ENCODE results near the gene TSC2. TPM values are rescaled to one million over a fixed set of nuclear protein-coding genes. Genes with fewer than 3 reads are reported as not detected.
A peak's percentile ranks its signal among the peaks of the same experiment; 100 is the strongest.

The TSC2 gene
- total and polyA plus RNA-seq, 2 of the 13 experiments (the other 11 are each of a cell fraction or from before 2014, with no cell fraction given) = 19.6 to 40.4 TPM

- TF ChIP-seq ZNF574 (CRISPR knock-in tag; IDR thresholded peaks at IDR 0.05) = no peak
- TF ChIP-seq ARNTL (CRISPR knock-in tag; IDR thresholded peaks at IDR 0.05) = no peak
- no peak for TF ChIP-seq GZF1 (CRISPR knock-in tag; IDR thresholded peaks at IDR 0.05)
- TF ChIP-seq DMAP1 (CRISPR knock-in tag; IDR thresholded peaks at IDR 0.05) = no peak
- TF ChIP-seq SNAPC5 (CRISPR knock-in tag; IDR thresholded peaks at IDR 0.05; ENCODE audit: borderline replicate concordance) = no peak
- 0 out of 2 replicates have a peak, but pooled peaks have one; percentile 53 for TF ChIP-seq KDM5A (IDR thresholded peaks at IDR 0.05; ENCODE audit: borderline replicate concordance, low read length)
- no peak for TF ChIP-seq PREB (CRISPR knock-in tag; IDR thresholded peaks at IDR 0.05)
- no peak for TF ChIP-seq PRDM4 (CRISPR knock-in tag; IDR thresholded peaks at IDR 0.05; ENCODE audit: borderline replicate concordance)
- no peak for TF ChIP-seq TCF12 (IDR thresholded peaks at IDR 0.05)
- no peak for TF ChIP-seq TCF12 (CRISPR knock-in tag; IDR thresholded peaks at IDR 0.05)
- no peak for TF ChIP-seq ZGPAT (CRISPR knock-in tag; IDR thresholded peaks at IDR 0.05)
- TF ChIP-seq NFE2 (CRISPR knock-in tag; IDR thresholded peaks at IDR 0.05) = no peak
- 0 out of 2 replicates have a peak, but pooled peaks have one; percentile 8 for TF ChIP-seq SAP130 (CRISPR knock-in tag; IDR thresholded peaks at IDR 0.05; ENCODE audit: low read depth)
- no peak for TF ChIP-seq ZNF558 (CRISPR knock-in tag; IDR thresholded peaks at IDR 0.05; ENCODE audit: borderline replicate concordance)
- no peak for TF ChIP-seq ATF7 (IDR thresholded peaks at IDR 0.05)
- no peak for TF ChIP-seq ATF7 (CRISPR knock-in tag; IDR thresholded peaks at IDR 0.05)
- TF ChIP-seq ARID4A (CRISPR knock-in tag; IDR thresholded peaks at IDR 0.05; ENCODE audit: borderline replicate concordance) = 0 out of 2 replicates have a peak, but pooled peaks have one; percentile 70
- no peak for TF ChIP-seq POLR2G (IDR thresholded peaks at IDR 0.05; ENCODE audit: low read depth, low read length)
- no peak for TF ChIP-seq ZNF839 (CRISPR knock-in tag; IDR thresholded peaks at IDR 0.05; ENCODE audit: borderline replicate concordance)
Measured at GRCh38 chr16:2048116-2048543, 345 bp downstream of the TSC2 start (continued).
